ENCODE results near the gene IMMP2L.

GRCh38 chr7:111239437-111239836 is 322.9 kb downstream of the IMMP2L start:
- TF ChIP-seq CTCF (IDR thresholded peaks at IDR 0.05): no peak
- TF ChIP-seq POLR2A (IDR thresholded peaks at IDR 0.05): no peak

Data from body of pancreas (tissue), 4 donors.